MM.1S (cell line): ENCODE data around the gene YPEL1.

ENCODE experiments used
- EZH2 ChIP-seq: fragments of 300-600 bp; sonication (generic); optimal IDR thresholded peaks from 2 replicates; pipeline ENCODE3; 2017; ENCODE audit warnings: low read depth, mild to moderate bottlenecking, antibody characterized with exemption, low read length, mixed read lengths
- TF ChIP-seq, protein P1 (sequence below): fragments of 300-600 bp; sonication (generic); IDR thresholded peaks from 2 replicates; pipeline ENCODE4 v1.5.1; 2016; ENCODE audit warnings: antibody characterized with exemption, low read length, mixed read lengths

DNA sequence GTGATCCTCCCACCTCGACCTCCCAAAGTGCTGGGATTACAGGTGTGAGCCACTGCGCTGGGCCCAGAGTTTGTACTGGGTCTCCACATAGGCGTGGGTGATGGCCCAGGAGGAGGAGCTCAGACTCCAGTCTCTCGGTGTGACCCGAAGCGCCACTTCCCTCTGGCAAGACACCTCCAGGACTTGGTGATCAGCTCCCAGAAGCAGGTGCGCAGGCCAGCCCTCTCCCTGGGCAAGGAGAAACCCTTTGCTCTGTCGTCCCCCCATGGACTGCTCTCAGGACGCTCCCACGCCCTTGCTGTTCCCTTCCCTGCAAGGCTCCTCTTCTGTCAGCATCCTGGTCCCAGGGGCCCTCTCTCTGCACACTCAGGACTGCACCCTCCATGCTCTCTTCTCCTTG, 5.5 kb upstream of the YPEL1 start:
- TF ChIP-seq, protein P1, sequence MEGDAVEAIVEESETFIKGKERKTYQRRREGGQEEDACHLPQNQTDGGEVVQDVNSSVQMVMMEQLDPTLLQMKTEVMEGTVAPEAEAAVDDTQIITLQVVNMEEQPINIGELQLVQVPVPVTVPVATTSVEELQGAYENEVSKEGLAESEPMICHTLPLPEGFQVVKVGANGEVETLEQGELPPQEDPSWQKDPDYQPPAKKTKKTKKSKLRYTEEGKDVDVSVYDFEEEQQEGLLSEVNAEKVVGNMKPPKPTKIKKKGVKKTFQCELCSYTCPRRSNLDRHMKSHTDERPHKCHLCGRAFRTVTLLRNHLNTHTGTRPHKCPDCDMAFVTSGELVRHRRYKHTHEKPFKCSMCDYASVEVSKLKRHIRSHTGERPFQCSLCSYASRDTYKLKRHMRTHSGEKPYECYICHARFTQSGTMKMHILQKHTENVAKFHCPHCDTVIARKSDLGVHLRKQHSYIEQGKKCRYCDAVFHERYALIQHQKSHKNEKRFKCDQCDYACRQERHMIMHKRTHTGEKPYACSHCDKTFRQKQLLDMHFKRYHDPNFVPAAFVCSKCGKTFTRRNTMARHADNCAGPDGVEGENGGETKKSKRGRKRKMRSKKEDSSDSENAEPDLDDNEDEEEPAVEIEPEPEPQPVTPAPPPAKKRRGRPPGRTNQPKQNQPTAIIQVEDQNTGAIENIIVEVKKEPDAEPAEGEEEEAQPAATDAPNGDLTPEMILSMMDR = no peak
- no peak for TF ChIP-seq EZH2
